ENCODE results near the gene PHF20.

PHF20 gene

DNA sequence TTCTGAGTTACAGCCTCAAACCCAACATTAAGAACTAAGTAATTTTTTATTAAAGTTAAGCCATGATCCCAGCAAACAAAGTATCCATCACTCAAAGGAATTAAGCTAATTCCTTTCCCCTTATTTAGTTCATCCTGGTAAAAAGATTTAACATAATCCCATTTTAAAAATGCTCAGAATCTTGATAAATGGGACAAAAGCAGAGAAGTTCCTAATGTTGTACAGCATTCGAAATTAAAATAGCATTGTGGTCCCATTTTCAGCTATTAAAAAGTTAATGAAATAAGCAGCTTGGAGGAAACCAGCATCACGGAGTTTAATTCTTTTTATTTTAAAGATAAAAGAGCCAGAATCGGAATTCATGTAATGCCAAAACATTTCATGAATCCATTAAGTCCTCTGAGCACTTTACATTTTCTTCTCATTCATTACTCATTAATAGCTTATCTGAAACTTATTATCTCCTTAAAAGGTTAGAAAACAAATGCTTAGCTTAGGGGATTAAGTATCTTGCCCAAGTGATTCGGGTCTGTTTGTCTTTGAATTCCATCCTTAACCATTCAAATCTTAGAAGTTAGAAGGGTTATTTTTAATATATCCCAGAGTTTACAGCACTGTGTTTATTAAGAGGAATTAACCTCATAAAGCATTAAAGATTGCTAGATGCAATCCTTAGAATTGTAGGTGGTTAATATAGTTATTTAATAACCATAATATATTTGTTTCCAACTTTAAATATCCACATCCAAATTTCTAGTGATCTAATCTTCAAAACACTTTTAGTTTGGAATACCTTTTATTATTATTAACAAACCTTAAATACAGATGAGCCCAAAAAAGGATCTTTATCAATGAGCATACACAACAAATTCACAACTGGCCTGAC lies 41.0 kb upstream of the PHF20 start:
- no peak for DNase-seq (ENCODE audit: low spot score)
- TF ChIP-seq, protein P1, sequence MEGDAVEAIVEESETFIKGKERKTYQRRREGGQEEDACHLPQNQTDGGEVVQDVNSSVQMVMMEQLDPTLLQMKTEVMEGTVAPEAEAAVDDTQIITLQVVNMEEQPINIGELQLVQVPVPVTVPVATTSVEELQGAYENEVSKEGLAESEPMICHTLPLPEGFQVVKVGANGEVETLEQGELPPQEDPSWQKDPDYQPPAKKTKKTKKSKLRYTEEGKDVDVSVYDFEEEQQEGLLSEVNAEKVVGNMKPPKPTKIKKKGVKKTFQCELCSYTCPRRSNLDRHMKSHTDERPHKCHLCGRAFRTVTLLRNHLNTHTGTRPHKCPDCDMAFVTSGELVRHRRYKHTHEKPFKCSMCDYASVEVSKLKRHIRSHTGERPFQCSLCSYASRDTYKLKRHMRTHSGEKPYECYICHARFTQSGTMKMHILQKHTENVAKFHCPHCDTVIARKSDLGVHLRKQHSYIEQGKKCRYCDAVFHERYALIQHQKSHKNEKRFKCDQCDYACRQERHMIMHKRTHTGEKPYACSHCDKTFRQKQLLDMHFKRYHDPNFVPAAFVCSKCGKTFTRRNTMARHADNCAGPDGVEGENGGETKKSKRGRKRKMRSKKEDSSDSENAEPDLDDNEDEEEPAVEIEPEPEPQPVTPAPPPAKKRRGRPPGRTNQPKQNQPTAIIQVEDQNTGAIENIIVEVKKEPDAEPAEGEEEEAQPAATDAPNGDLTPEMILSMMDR (IDR thresholded peaks at IDR 0.05; ENCODE audit: extremely low read depth, missing control alignments), result no peak

DNA sequence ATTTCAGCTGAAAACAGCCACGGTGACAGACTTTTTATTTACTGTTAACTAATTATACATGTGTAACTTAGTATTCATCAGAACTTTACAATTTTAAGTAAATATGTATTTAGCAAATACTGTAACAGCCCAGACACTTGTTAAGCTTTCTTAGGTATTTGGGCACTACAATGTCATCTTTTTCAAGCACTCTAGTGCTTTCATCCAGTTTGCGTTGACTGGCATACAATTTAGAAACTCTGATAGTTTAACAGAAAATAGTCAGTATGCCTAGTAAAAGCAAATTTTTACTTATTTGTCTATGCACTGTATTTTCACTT lies 40.4 kb upstream of the PHF20 start:
- TF ChIP-seq, protein P1 (IDR thresholded peaks at IDR 0.05; ENCODE audit: extremely low read depth, missing control alignments), result no peak
- DNase-seq (ENCODE audit: low spot score), result no peak

DNA sequence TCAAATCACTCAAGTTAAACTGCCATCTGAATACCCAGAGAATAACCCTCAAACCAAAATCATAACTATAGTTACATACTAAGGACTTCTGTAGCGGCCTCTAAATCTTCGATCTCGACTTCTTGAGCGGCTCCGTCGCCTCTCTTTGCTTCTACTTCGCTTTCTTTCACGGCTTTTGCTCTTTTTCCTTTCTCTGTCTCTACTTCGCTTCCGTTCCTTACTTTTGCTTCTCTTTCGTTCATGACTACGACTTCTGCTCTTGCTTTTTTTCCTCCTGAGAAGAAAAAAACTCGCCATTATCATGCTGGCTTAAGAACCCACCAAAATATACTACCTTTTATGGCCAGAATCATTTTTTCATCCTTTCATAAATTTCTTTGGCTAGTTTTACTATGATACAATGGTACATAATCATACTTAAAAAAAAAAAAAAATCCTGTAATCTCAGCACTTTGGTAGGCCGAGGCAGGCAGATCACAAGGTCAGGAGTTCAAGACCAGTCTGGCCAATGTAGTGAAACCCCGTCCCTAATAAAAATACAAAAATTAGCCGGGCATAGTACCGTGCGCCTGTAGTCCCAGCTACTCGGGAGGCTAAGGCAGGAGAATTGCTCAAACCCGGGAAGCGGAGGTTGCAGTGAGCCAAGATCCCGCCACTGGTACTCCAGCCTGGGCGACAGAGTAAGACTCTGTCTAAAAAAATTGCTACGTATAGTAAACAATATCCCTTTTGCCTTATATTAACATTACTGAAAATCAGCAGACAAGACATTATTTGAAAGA lies 39.8 kb upstream of the PHF20 start:
- DNase-seq (ENCODE audit: low spot score), result no peak
- TF ChIP-seq, protein P1 (IDR thresholded peaks at IDR 0.05; ENCODE audit: extremely low read depth, missing control alignments), result no peak

DNA sequence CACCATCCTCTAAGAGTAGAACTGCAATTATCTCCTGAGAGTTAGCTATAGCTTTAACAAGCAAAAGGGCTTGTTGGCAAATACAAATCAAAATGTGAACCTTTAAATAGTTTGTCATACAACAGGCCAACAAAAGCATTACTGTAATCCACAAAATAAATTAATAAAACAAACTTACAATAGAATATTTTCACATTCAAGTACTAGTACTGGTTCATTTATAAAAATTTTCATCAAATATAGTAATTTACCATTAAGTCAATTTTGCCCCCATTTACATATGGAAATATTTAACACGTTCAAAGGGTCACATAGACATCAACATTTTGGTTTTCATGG lies 39.2 kb upstream of the PHF20 start:
- TF ChIP-seq, protein P1 (IDR thresholded peaks at IDR 0.05; ENCODE audit: extremely low read depth, missing control alignments), result no peak
- DNase-seq (ENCODE audit: low spot score), result no peak

DNA sequence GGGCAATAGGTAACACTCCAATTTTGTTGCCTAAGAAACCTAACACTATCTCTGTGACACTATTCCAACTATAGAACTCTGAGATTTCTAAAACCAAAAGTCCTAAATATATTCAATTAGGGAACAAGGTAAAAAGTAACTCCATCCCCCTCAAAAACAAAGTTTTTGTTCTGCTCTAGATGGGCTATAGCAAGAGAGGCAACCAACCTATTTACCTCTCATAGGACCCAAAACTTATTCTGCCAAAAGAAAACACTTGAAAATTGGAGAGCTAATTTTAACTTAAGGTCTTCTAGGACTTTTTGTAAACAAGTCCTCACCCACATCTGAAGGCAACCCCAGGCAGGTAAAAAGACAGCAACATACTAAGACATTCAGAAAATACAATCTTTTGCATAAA lies 37.4 kb upstream of the PHF20 start:
- TF ChIP-seq, protein P1 (IDR thresholded peaks at IDR 0.05; ENCODE audit: extremely low read depth, missing control alignments), result no peak

DNA sequence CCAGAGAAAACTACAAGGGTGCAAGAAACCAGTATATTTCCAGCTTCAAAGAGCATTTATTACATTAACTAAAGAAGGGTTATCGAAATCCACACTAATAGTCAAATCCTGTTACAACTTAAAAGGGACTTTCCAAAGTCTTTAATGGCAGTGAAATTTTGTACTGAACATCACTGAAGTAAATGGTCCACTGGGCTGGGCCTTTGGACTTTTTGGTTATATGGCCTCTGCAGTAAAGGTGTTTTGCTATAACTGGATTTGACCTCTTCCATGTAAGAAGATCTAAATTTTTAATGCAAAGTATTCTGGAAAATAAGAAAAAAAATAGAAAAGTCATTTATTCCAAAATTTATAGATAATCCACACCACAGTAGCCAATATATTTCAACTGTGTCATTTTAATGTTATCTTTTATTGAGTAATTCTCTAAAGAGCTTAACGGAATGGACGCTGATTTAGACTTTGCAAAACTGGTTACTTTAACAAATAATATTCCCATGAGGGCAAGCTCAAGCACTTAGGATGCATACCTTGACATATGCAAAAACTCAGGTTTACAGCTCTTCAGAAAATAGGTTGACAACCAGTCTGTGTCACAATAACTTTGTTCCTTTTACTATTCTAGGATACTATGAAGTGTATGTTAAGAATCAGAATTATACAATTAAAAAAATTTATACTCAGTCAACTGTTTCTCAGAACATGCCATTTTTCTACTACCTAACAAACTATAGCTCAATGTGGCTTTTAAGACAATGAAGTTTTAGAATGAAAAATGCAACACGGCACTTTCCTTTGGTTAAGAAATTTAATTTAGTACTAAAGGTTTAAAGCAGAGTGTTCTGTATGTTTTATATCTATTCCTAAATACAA lies 36.8 kb upstream of the PHF20 start:
- TF ChIP-seq, protein P1 (IDR thresholded peaks at IDR 0.05; ENCODE audit: extremely low read depth, missing control alignments), result no peak
- no peak for DNase-seq (ENCODE audit: low spot score)

More for the DNA sequence above, 37.4 kb upstream of the PHF20 start:
- DNase-seq (ENCODE audit: low spot score), result no peak

Data from GM20000 (cell line).